Effector memory CD8-positive, alpha-beta T cell (primary cell): Measurements from ENCODE around the gene MSL3B.
"Not testable (repeated sequence)": the region's sequence is repeated elsewhere in the genome, so short reads cannot be mapped to it uniquely, and the experiment has no call there.

Source experiments
- ATAC-seq: fragments of 150-1000 bp; cut with Tn5 transposase; replicated peaks from 2 replicates; pipeline ENCODE4 v1.10.0; 2021; ENCODE audit warnings: mild to moderate bottlenecking, moderate library complexity
- DNase-seq, 3 experiments: peaks; one replicate each; pipeline ENCODE4 v3.0.0; 2021
- H3K27ac Mint-ChIP-seq, 2 donors: one replicate each; pipeline ENCODE4 v1.8.0; 2022; ENCODE audit warnings: mild to moderate bottlenecking in 2 of 2, mixed read lengths in 2 of 2, moderate library complexity in 2 of 2
- H3K27me3 Mint-ChIP-seq, 2 donors: one replicate each; pipeline ENCODE4 v1.8.0; 2022; ENCODE audit warnings: mixed read lengths in 2 of 2
- H3K36me3 Mint-ChIP-seq: one replicate; pipeline ENCODE4 v1.8.0; 2022; ENCODE audit warnings: mild to moderate bottlenecking, moderate library complexity, mixed read lengths; ENCODE audit not compliant: insufficient read depth
- H3K4me1 Mint-ChIP-seq, 2 donors: one replicate each; pipeline ENCODE4 v1.8.0; 2022; ENCODE audit warnings: low read depth in 2 of 2, mixed read lengths in 2 of 2
- H3K4me3 Mint-ChIP-seq, 2 donors: one replicate each; pipeline ENCODE4 v1.8.0; 2022; ENCODE audit warnings: mild to moderate bottlenecking in 2 of 2, mixed read lengths in 2 of 2, moderate library complexity in 2 of 2
- H3K9me3 Mint-ChIP-seq, 2 donors: one replicate each; pipeline ENCODE4 v1.8.0; 2022; ENCODE audit warnings: mixed read lengths in 2 of 2

The MSL3B gene

GRCh38 chr2:233867993-233868532, at the start of gene MSL3B:
MSL3B (minus strand) TSS chr2:233868386.
- Mint-ChIP-seq H3K4me3 (peak within 1 kb of the TSS; percentile 86 to 92), H3K36me3 (peaks cover 3% of the 10 kb centered on the region), H3K27ac (peak within 1 kb of the TSS; percentile 78 to 92), H3K27me3 (peaks cover 28 to 33% of the 10 kb centered on the region in 2 donors), H3K9me3 (no peaks in the 10 kb centered on the region), H3K4me1 (peaks cover 4 to 7% of the 10 kb centered on the region in 2 donors)
- DNase-seq: peak; percentile 35 to 50 (median 47)
- ATAC-seq: peak; percentile 80

- no peak for DNase-seq
- Mint-ChIP-seq H3K36me3 (no peaks in the 10 kb centered on the region), H3K9me3 (peaks cover 0 to 3% of the 10 kb centered on the region in 2 donors), H3K4me1 (peaks cover 5 to 10% of the 10 kb centered on the region in 2 donors), H3K4me3 (no peak within 1 kb of the TSS), H3K27me3 (peaks cover 30 to 48% of the 10 kb centered on the region in 2 donors), H3K27ac (no peak within 1 kb of the TSS)
- no peak for ATAC-seq
Measured at GRCh38 chr2:233917116-233917515, 48.9 kb upstream of the MSL3B start, which contains the start of gene TRPM8. TRPM8 (plus strand) TSS chr2:233917373; CDS start chr2:233926538, 9,165 bp downstream.

- H3K4me3 Mint-ChIP-seq: no peak overlapping the region
- no peak for DNase-seq
- H3K4me1 Mint-ChIP-seq: peaks cover 4 to 5% of the 10 kb centered on the region in 2 donors
- peaks cover 0 to 3% of the 10 kb centered on the region in 2 donors for H3K9me3 Mint-ChIP-seq
- H3K27ac Mint-ChIP-seq: no peak overlapping the region
- peaks cover 44 to 58% of the 10 kb centered on the region in 2 donors for H3K27me3 Mint-ChIP-seq
- no peak for ATAC-seq
- H3K36me3 Mint-ChIP-seq: no peaks in the 10 kb centered on the region
Measured at GRCh38 chr2:233915128-233915527, 46.9 kb upstream of the MSL3B start.

- ATAC-seq (no peak), DNase-seq (no peak)
- H3K4me1 Mint-ChIP-seq: no peaks in the 10 kb centered on the region
Measured at GRCh38 chr2:233912691-233913423, 44.7 kb upstream of the MSL3B start.

GRCh38 chr2:233907627-233908026, 39.4 kb upstream of the MSL3B start:
- Mint-ChIP-seq H3K4me3 (no peak overlapping the region), H3K27me3 (peaks cover 59 to 66% of the 10 kb centered on the region in 2 donors), H3K4me1 (no peaks in the 10 kb centered on the region), H3K27ac (no peak overlapping the region), H3K9me3 (peaks cover 2 to 5% of the 10 kb centered on the region in 2 donors), H3K36me3 (no peaks in the 10 kb centered on the region)
- ATAC-seq (no peak), DNase-seq (no peak)

More at GRCh38 chr2:233912691-233913423, 44.7 kb upstream of the MSL3B start:
- no peak overlapping the region for H3K27ac Mint-ChIP-seq
- peaks cover 0 to 3% of the 10 kb centered on the region in 2 donors for H3K9me3 Mint-ChIP-seq
- no peak overlapping the region for H3K4me3 Mint-ChIP-seq
- peaks cover 48 to 68% of the 10 kb centered on the region in 2 donors for H3K27me3 Mint-ChIP-seq
- no peaks in the 10 kb centered on the region for H3K36me3 Mint-ChIP-seq

- Mint-ChIP-seq H3K4me3 (no peak overlapping the region), H3K27ac (no peak overlapping the region), H3K27me3 (peaks cover 69 to 74% of the 10 kb centered on the region in 2 donors), H3K4me1 (no peaks in the 10 kb centered on the region), H3K9me3 (peaks cover 2 to 5% of the 10 kb centered on the region in 2 donors), H3K36me3 (no peaks in the 10 kb centered on the region)
- DNase-seq: no peak
- no peak for ATAC-seq
Measured at GRCh38 chr2:233905945-233906344, 37.8 kb upstream of the MSL3B start.

GRCh38 chr2:233901884-233902283, 33.7 kb upstream of the MSL3B start:
- Mint-ChIP-seq H3K27ac (no peak overlapping the region), H3K4me1 (peaks cover 7 to 9% of the 10 kb centered on the region in 2 donors), H3K36me3 (no peaks in the 10 kb centered on the region), H3K9me3 (peaks cover 0 to 5% of the 10 kb centered on the region in 2 donors), H3K27me3 (peaks cover 54 to 60% of the 10 kb centered on the region in 2 donors), H3K4me3 (no peak overlapping the region)
- ATAC-seq (no peak), DNase-seq (no peak)

GRCh38 chr2:233901367-233901766, 33.2 kb upstream of the MSL3B start:
- peaks cover 52 to 58% of the 10 kb centered on the region in 2 donors for H3K27me3 Mint-ChIP-seq
- DNase-seq: no peak
- H3K27ac Mint-ChIP-seq: no peak overlapping the region
- peaks cover 7 to 9% of the 10 kb centered on the region in 2 donors for H3K4me1 Mint-ChIP-seq
- no peak for ATAC-seq
- H3K4me3 Mint-ChIP-seq: no peak overlapping the region
- peaks cover 0 to 4% of the 10 kb centered on the region in 2 donors for H3K9me3 Mint-ChIP-seq
- H3K36me3 Mint-ChIP-seq: no peaks in the 10 kb centered on the region

GRCh38 chr2:233896253-233896652, 28.1 kb upstream of the MSL3B start:
- peaks cover 38 to 48% of the 10 kb centered on the region in 2 donors for H3K27me3 Mint-ChIP-seq
- H3K27ac Mint-ChIP-seq, H3K9me3 Mint-ChIP-seq, ATAC-seq, H3K4me1 Mint-ChIP-seq, DNase-seq, H3K36me3 Mint-ChIP-seq, H3K4me3 Mint-ChIP-seq: not testable (repeated sequence)

- Mint-ChIP-seq H3K36me3 (no peaks in the 10 kb centered on the region), H3K27ac (no peak overlapping the region), H3K27me3 (peaks cover 52 to 65% of the 10 kb centered on the region in 2 donors), H3K9me3 (no peaks in the 10 kb centered on the region), H3K4me1 (no peaks in the 10 kb centered on the region), H3K4me3 (no peak overlapping the region)
- DNase-seq: no peak
- no peak for ATAC-seq
Measured at GRCh38 chr2:233892793-233893192, 24.6 kb upstream of the MSL3B start.

GRCh38 chr2:233882353-233882752, 14.2 kb upstream of the MSL3B start:
- no peak for DNase-seq
- Mint-ChIP-seq H3K9me3 (peaks cover 5 to 21% of the 10 kb centered on the region in 2 donors), H3K4me3 (no peak overlapping the region), H3K36me3 (peaks cover 5% of the 10 kb centered on the region), H3K27me3 (peaks cover 72 to 76% of the 10 kb centered on the region in 2 donors), H3K27ac (no peak overlapping the region), H3K4me1 (no peaks in the 10 kb centered on the region)
- ATAC-seq: no peak

- H3K9me3 Mint-ChIP-seq, H3K27ac Mint-ChIP-seq, ATAC-seq, DNase-seq, H3K36me3 Mint-ChIP-seq, H3K4me1 Mint-ChIP-seq, H3K4me3 Mint-ChIP-seq: not testable (repeated sequence)
- H3K27me3 Mint-ChIP-seq: peaks cover 54 to 71% of the 10 kb centered on the region in 2 donors
Measured at GRCh38 chr2:233872125-233872524, 3.9 kb upstream of the MSL3B start.

- Mint-ChIP-seq H3K27ac (no peak overlapping the region), H3K9me3 (no peaks in the 10 kb centered on the region), H3K36me3 (peaks cover 3% of the 10 kb centered on the region), H3K4me3 (no peak overlapping the region), H3K27me3 (peaks cover 51 to 64% of the 10 kb centered on the region in 2 donors), H3K4me1 (peaks cover 4 to 7% of the 10 kb centered on the region in 2 donors)
- ATAC-seq (no peak), DNase-seq (no peak)
Measured at GRCh38 chr2:233871432-233871831, 3.2 kb upstream of the MSL3B start.

- ATAC-seq: no peak
Measured at GRCh38 chr2:233866479-233866878, 1.7 kb downstream of the MSL3B start.

More at GRCh38 chr2:233866479-233866878, 1.7 kb downstream of the MSL3B start:
- H3K4me1 Mint-ChIP-seq: peaks cover 4 to 7% of the 10 kb centered on the region in 2 donors
- H3K27me3 Mint-ChIP-seq: peaks cover 15 to 20% of the 10 kb centered on the region in 2 donors
- DNase-seq: no peak
- H3K9me3 Mint-ChIP-seq: no peaks in the 10 kb centered on the region
- no peak overlapping the region for H3K4me3 Mint-ChIP-seq
- H3K27ac Mint-ChIP-seq: no peak overlapping the region
- H3K36me3 Mint-ChIP-seq: peaks cover 3% of the 10 kb centered on the region
